ENCODE data around the gene RFX2.

- TF ChIP-seq, protein P1, sequence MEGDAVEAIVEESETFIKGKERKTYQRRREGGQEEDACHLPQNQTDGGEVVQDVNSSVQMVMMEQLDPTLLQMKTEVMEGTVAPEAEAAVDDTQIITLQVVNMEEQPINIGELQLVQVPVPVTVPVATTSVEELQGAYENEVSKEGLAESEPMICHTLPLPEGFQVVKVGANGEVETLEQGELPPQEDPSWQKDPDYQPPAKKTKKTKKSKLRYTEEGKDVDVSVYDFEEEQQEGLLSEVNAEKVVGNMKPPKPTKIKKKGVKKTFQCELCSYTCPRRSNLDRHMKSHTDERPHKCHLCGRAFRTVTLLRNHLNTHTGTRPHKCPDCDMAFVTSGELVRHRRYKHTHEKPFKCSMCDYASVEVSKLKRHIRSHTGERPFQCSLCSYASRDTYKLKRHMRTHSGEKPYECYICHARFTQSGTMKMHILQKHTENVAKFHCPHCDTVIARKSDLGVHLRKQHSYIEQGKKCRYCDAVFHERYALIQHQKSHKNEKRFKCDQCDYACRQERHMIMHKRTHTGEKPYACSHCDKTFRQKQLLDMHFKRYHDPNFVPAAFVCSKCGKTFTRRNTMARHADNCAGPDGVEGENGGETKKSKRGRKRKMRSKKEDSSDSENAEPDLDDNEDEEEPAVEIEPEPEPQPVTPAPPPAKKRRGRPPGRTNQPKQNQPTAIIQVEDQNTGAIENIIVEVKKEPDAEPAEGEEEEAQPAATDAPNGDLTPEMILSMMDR (IDR thresholded peaks at IDR 0.05) = no peak
- TF ChIP-seq POLR2A (IDR thresholded peaks at IDR 0.05) = no peak
Measured at GRCh38 chr19:6095760-6096159, 14.5 kb downstream of the RFX2 start.

All from breast epithelium (tissue), 3 donors.